Measurements from ENCODE around the gene ZNF573.
"Not testable (repeated sequence)": the region's sequence is repeated elsewhere in the genome, so short reads cannot be mapped to it uniquely, and the experiment has no call there.

ZNF573 gene

GRCh38 chr19:37779127-37780005, at the start of gene ZNF573:
Gene ZNF573 (minus strand): TSS chr19:37779586. CDS start chr19:37773729, 5,857 bp downstream.
- peak; percentile 87 for FAIRE-seq

- FAIRE-seq: peak; percentile 64
Observed at GRCh38 chr19:37817180-37817981, 38.0 kb upstream of the ZNF573 start.

- not testable (repeated sequence) for FAIRE-seq
Observed at GRCh38 chr19:37815611-37816010, 36.2 kb upstream of the ZNF573 start.

GRCh38 chr19:37813340-37813739, 34.0 kb upstream of the ZNF573 start:
- no peak for FAIRE-seq

- no peak for FAIRE-seq
Observed at GRCh38 chr19:37809366-37809765, 30.0 kb upstream of the ZNF573 start.

- no peak for FAIRE-seq
Observed at GRCh38 chr19:37803249-37803840, 24.0 kb upstream of the ZNF573 start.

- FAIRE-seq: no peak
Observed at GRCh38 chr19:37790244-37790925, 11.0 kb upstream of the ZNF573 start.

- no peak for FAIRE-seq
Observed at GRCh38 chr19:37778613-37779126, 716 bp downstream of the ZNF573 start.

- no peak for FAIRE-seq
Observed at GRCh38 chr19:37770985-37771384, 8.4 kb downstream of the ZNF573 start.

GRCh38 chr19:37763488-37763887, 15.9 kb downstream of the ZNF573 start:
- FAIRE-seq: no peak

- FAIRE-seq: not testable (repeated sequence)
Observed at GRCh38 chr19:37757683-37758082, 21.7 kb downstream of the ZNF573 start.

GRCh38 chr19:37738371-37738770, 41.0 kb downstream of the ZNF573 start:
- no peak for FAIRE-seq

GRCh38 chr19:37725181-37725580, 54.2 kb downstream of the ZNF573 start:
- FAIRE-seq: no peak

GRCh38 chr19:37719927-37720265, 59.5 kb downstream of the ZNF573 start:
- FAIRE-seq: peak; percentile 82

GRCh38 chr19:37719111-37719926, 60.1 kb downstream of the ZNF573 start, which contains the start of gene ZNF607:
Gene ZNF607 (minus strand): TSS chr19:37719761. CDS start chr19:37711618, 8,143 bp downstream.
- FAIRE-seq: no peak

- no peak for FAIRE-seq
Observed at GRCh38 chr19:37718304-37718703, 61.1 kb downstream of the ZNF573 start.

GRCh38 chr19:37716140-37716539, 63.2 kb downstream of the ZNF573 start:
- FAIRE-seq: peak; percentile 38

GRCh38 chr19:37706052-37706605, 73.3 kb downstream of the ZNF573 start:
- FAIRE-seq: no peak

- no peak for FAIRE-seq
Observed at GRCh38 chr19:37699057-37699456, 80.3 kb downstream of the ZNF573 start.

GRCh38 chr19:37698216-37698615, 81.2 kb downstream of the ZNF573 start:
- no peak for FAIRE-seq
